ENCODE measurements around the gene C11orf65. TPM values are rescaled to one million over a fixed set of nuclear protein-coding genes. Genes with fewer than 3 reads are reported as not detected.
"Not testable (repeated sequence)": the region's sequence is repeated elsewhere in the genome, so short reads cannot be mapped to it uniquely, and the experiment has no call there.

Gene C11orf65
- total and polyA plus RNA-seq, 9 donors: 0.35 to 1.2 (median 0.80) TPM

- Histone ChIP-seq H3K36me3 (no peaks in the 10 kb centered on the region), H3K4me3 (no peak overlapping the region), H3K27me3 (no peaks in the 10 kb centered on the region), H3K4me1 (ENCODE audit: insufficient read depth) (peaks cover 4% of the 10 kb centered on the region), H3K27ac (no peak overlapping the region), H3K9me3 (no peaks in the 10 kb centered on the region)
- TF ChIP-seq EP300 (IDR thresholded peaks at IDR 0.05) (no peak), POLR2A (IDR thresholded peaks at IDR 0.05) (no peak), CTCF (IDR thresholded peaks at IDR 0.05) (no peak)
- intact Hi-C loops (cut with DNase I): loop anchor here in 1 of 4 donors (10.0 kb wide), 1 partner anchor 244 kb away; the partner anchor contains the start of genes ATM and NPAT
- WGBS, 3 donors: 23 to 51% (median 44%) methylated on average over 1 of the region's 1 CpG
- DNase-seq: no peak
Measured at GRCh38 chr11:108468478-108468864, 1.1 kb upstream of the C11orf65 start.

GRCh38 chr11:108466405-108466804 is 924 bp downstream of the C11orf65 start:
- H3K4me1 ChIP-seq (ENCODE audit: insufficient read depth): peaks cover 4% of the 10 kb centered on the region
- TF ChIP-seq POLR2A (IDR thresholded peaks at IDR 0.05) (no peak), EP300 (IDR thresholded peaks at IDR 0.05) (no peak), CTCF (IDR thresholded peaks at IDR 0.05) (no peak)
- intact Hi-C loops (cut with DNase I): loop anchor here in 1 of 4 donors (10.0 kb wide), 1 partner anchor 242 kb away; the partner anchor contains the start of genes ATM and NPAT
- H3K36me3 ChIP-seq: no peaks in the 10 kb centered on the region
- DNase-seq: peak in 1 of 5 donors; percentile 23
- H3K4me3 ChIP-seq: peak overlapping the region; percentile 62
- H3K9me3 ChIP-seq: no peaks in the 10 kb centered on the region
- peak overlapping the region; percentile 88 to 97 for H3K27ac ChIP-seq
- no peaks in the 10 kb centered on the region for H3K27me3 ChIP-seq
- WGBS, 3 donors: 34 to 44% (median 37%) methylated on average over 7 of the region's 7 CpGs

- H3K4me3 ChIP-seq: no peak overlapping the region
- no peaks in the 10 kb centered on the region for H3K27me3 ChIP-seq
- no peak for TF ChIP-seq POLR2A (IDR thresholded peaks at IDR 0.05)
- no peak for TF ChIP-seq EP300 (IDR thresholded peaks at IDR 0.05)
- no peak for TF ChIP-seq CTCF (IDR thresholded peaks at IDR 0.05)
- 95 to 99% (median 97%) methylated on average over 2 of the region's 2 CpGs for WGBS, 3 donors
- H3K9me3 ChIP-seq: no peaks in the 10 kb centered on the region
- H3K36me3 ChIP-seq: no peaks in the 10 kb centered on the region
- intact Hi-C loops (cut with DNase I): no loop called here
- H3K4me1 ChIP-seq (ENCODE audit: insufficient read depth): no peaks in the 10 kb centered on the region
- no peak overlapping the region for H3K27ac ChIP-seq
- DNase-seq: no peak
Measured at GRCh38 chr11:108453207-108453835, 14.0 kb downstream of the C11orf65 start.

- intact Hi-C loops (cut with DNase I); DNase-seq; H3K9me3 ChIP-seq; H3K36me3 ChIP-seq; H3K27me3 ChIP-seq; H3K4me3 ChIP-seq; H3K4me1 ChIP-seq (ENCODE audit: insufficient read depth); H3K27ac ChIP-seq: not testable (repeated sequence)
- WGBS, 3 donors: 87 to 91% (median 90%) methylated on average over 4 of the region's 4 CpGs
Measured at GRCh38 chr11:108441445-108441844, 25.9 kb downstream of the C11orf65 start.

DNA sequence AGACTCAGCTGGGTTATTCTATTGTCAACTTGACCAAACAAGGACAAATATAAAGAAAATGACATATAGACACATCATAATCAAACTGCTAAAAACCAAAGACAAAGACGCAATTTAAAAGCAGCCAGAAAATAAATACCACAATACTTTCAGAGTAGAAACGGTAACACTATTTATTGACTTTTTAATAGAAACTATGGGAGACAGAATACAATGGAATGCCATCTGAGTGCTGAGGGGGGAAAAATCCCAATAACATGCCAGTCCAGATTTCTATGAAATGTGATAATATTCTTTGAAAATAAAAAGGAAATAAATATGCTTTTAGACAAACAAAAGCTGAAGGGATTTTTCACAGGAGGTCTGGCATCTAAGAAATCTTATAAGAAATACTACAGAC is 30.7 kb downstream of the C11orf65 start:
- Histone ChIP-seq H3K4me3 (no peak overlapping the region), H3K36me3 (no peaks in the 10 kb centered on the region), H3K4me1 (ENCODE audit: insufficient read depth) (no peaks in the 10 kb centered on the region), H3K9me3 (peaks cover 0 to 6% of the 10 kb centered on the region in 2 donors), H3K27me3 (no peaks in the 10 kb centered on the region), H3K27ac (no peak overlapping the region)
- WGBS, 3 donors: 92 to 95% (median 93%) methylated on average over 2 of the region's 2 CpGs
- intact Hi-C loops (cut with DNase I): no loop called here
- no peak for TF ChIP-seq POLR2A (IDR thresholded peaks at IDR 0.05)
- no peak for TF ChIP-seq EP300 (IDR thresholded peaks at IDR 0.05)
- no peak for TF ChIP-seq CTCF (IDR thresholded peaks at IDR 0.05)
- no peak for DNase-seq

All from ovary (tissue), 9 donors.